Mesenchymal stem cell (in vitro differentiated cells and primary cell): Measurements from ENCODE around the gene LMO1.

ENCODE experiments used
- DNase-seq: peaks from one replicate; pipeline ENCODE4 v3.0.0-alpha.2; 2013
- H2AFZ ChIP-seq: one replicate; pipeline ENCODE4 v1.6.1; 2013; ENCODE audit warnings: low read depth, mild to moderate bottlenecking, control low read depth, inconsistent platforms, low read length, moderate library complexity
- H2AK5ac ChIP-seq: 2 replicates; pipeline ENCODE4 v1.6.1; 2013; ENCODE audit warnings: low read length, moderate library complexity, mild to moderate bottlenecking, inconsistent platforms; ENCODE audit not compliant: severe bottlenecking
- H2BK120ac ChIP-seq: one replicate; pipeline ENCODE4 v1.6.1; 2013; ENCODE audit warnings: low read depth, mild to moderate bottlenecking, inconsistent platforms, low read length, moderate library complexity
- H2BK12ac ChIP-seq, 2 experiments: one replicate each; pipeline ENCODE4 v1.6.1; 2013; ENCODE audit warnings: inconsistent platforms in 2 of 2, low read length in 2 of 2, mild to moderate bottlenecking in 2 of 2, moderate library complexity in 2 of 2, control low read depth in 1 of 2
- H2BK15ac ChIP-seq: one replicate; pipeline ENCODE4 v1.6.1; 2013; ENCODE audit warnings: mild to moderate bottlenecking, low read depth, inconsistent platforms; ENCODE audit not compliant: poor library complexity, severe bottlenecking
- H2BK5ac ChIP-seq: 2 replicates; pipeline ENCODE4 v1.6.1; 2013; ENCODE audit warnings: low read depth, mild to moderate bottlenecking, low read length, control low read depth, inconsistent platforms; ENCODE audit not compliant: poor library complexity, severe bottlenecking
- H3K14ac ChIP-seq, 2 experiments: one replicate each; pipeline ENCODE4 v1.6.1; 2013; ENCODE audit warnings: inconsistent platforms in 2 of 2, low read length in 2 of 2, control low read depth in 1 of 2, mild to moderate bottlenecking in 1 of 2, moderate library complexity in 1 of 2
- H3K18ac ChIP-seq, 2 experiments: one replicate each; pipeline ENCODE4 v1.6.1; 2013; ENCODE audit warnings: inconsistent platforms in 2 of 2, low read length in 2 of 2, control low read depth in 1 of 2, low read depth in 1 of 2, mild to moderate bottlenecking in 1 of 2
- H3K23ac ChIP-seq, 2 experiments: one replicate each; pipeline ENCODE4 v1.6.1; 2013; ENCODE audit warnings: inconsistent platforms in 2 of 2, low read length in 2 of 2, mild to moderate bottlenecking in 2 of 2, moderate library complexity in 2 of 2, control low read depth in 1 of 2
- H3K27ac ChIP-seq: 2 replicates; pipeline ENCODE4 v1.5.1; 2013; ENCODE audit warnings: mild to moderate bottlenecking, moderate library complexity, low read length, control low read depth, inconsistent platforms; ENCODE audit not compliant: poor library complexity, severe bottlenecking
- H3K27me3 ChIP-seq, 2 experiments: 2 replicates each; pipeline versions ENCODE4 v1.6.1 to v1.7.0; 2013; ENCODE audit warnings: low read length in 2 of 2, mild to moderate bottlenecking in 2 of 2, moderate library complexity in 2 of 2, control low read depth in 1 of 2, inconsistent platforms in 1 of 2; ENCODE audit not compliant: control insufficient read depth in 1 of 2, insufficient read depth in 1 of 2
- H3K36me3 ChIP-seq, 2 experiments: 2 replicates each; pipeline versions ENCODE4 v1.6.1 to v1.7.0; 2013; ENCODE audit warnings: low read length in 2 of 2, control low read depth in 1 of 2, inconsistent platforms in 1 of 2, low read depth in 1 of 2, mild to moderate bottlenecking in 1 of 2; ENCODE audit not compliant: insufficient read depth in 2 of 2, control insufficient read depth in 1 of 2
- H3K4ac ChIP-seq, 2 experiments: one replicate each; pipeline ENCODE4 v1.6.1; 2013; ENCODE audit warnings: inconsistent platforms in 2 of 2, low read length in 2 of 2, mild to moderate bottlenecking in 2 of 2, moderate library complexity in 2 of 2, control low read depth in 1 of 2, low read depth in 1 of 2
- H3K4me1 ChIP-seq: 2 replicates; pipeline ENCODE4 v1.6.1; 2013; ENCODE audit warnings: low read depth, low read length, control low read depth; ENCODE audit not compliant: control insufficient read depth, insufficient read depth
- H3K4me2 ChIP-seq: 2 replicates; pipeline ENCODE4 v1.6.1; 2013; ENCODE audit warnings: low read length, mild to moderate bottlenecking, inconsistent platforms; ENCODE audit not compliant: poor library complexity, severe bottlenecking
- H3K4me3 ChIP-seq, 2 experiments: 2 replicates each; pipeline versions ENCODE4 v1.5.1 to v1.7.0; 2013; ENCODE audit warnings: low read length in 2 of 2, mild to moderate bottlenecking in 2 of 2, control low read depth in 1 of 2, low read depth in 1 of 2; ENCODE audit not compliant: insufficient read depth in 1 of 2
- H3K79me1 ChIP-seq: replicated peaks from 2 replicates; pipeline ENCODE4 v1.6.1; 2013; ENCODE audit warnings: mild to moderate bottlenecking, control low read depth, low read length, inconsistent platforms; ENCODE audit not compliant: poor library complexity, severe bottlenecking
- H3K9ac ChIP-seq: 2 replicates; pipeline ENCODE4 v1.7.0; 2013; ENCODE audit warnings: mild to moderate bottlenecking, low read length, moderate library complexity
- H3K9me3 ChIP-seq: 2 replicates; pipeline ENCODE4 v1.7.0; 2013; ENCODE audit warnings: mild to moderate bottlenecking, low read length; ENCODE audit not compliant: control insufficient read depth
- H4K8ac ChIP-seq: one replicate; pipeline ENCODE4 v1.6.1; 2013; ENCODE audit warnings: inconsistent platforms, mild to moderate bottlenecking, low read length, moderate library complexity
- H4K91ac ChIP-seq: one replicate; pipeline ENCODE4 v1.6.1; 2013; ENCODE audit warnings: mild to moderate bottlenecking, low read length, inconsistent platforms
- WGBS: methylation state at CpG from one replicate; pipeline ENCODE4 v1.1.7; 2013; ENCODE audit warnings: mixed read lengths; 5-methylcytosine and 5-hydroxymethylcytosine counted together

Gene LMO1

DNA sequence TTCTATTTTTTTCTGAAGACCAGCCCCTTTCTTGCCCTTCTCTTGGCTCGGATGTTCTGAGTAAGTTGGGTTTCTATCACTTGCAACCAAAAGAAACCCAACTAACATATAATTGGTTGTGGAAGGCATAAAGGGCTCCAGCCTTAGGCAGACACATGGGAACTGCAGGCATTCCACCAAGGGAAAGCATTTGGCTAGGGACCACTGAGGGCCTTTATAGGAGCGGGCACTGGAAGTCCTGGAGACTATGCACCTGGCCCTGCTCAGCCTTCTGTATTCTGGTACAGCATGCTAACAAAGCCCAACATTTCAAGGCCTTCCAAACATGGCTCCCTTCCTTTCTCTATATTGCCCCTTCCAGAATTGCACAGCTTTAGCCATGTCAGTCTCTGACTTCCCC, 17.6 kb upstream of the LMO1 start:
- Histone ChIP-seq H2BK120ac (no peak overlapping the region), H3K27ac (no peak overlapping the region), H3K14ac (no peak overlapping the region), H3K9ac (no peak overlapping the region), H4K8ac (no peak overlapping the region), H3K79me1 (no peaks in the 10 kb centered on the region), H3K23ac (no peak overlapping the region), H3K4me3 (no peak overlapping the region), H3K27me3 (peaks cover 55 to 64% of the 10 kb centered on the region in 2 experiments), H4K91ac (no peak overlapping the region), H3K4me2 (no peak overlapping the region), H2BK12ac (no peak overlapping the region), H2AK5ac (no peak overlapping the region), H3K36me3 (no peaks in the 10 kb centered on the region), H3K4ac (no peak overlapping the region), H3K4me1 (peaks cover 7% of the 10 kb centered on the region), H2AFZ (no peak overlapping the region), H3K9me3 (peaks cover 4% of the 10 kb centered on the region), H3K18ac (no peak overlapping the region), H2BK15ac (no peak overlapping the region), H2BK5ac (no peak overlapping the region)
- DNase-seq = no peak
- WGBS = 93% methylated on average over 2 of the region's 2 CpGs

DNA sequence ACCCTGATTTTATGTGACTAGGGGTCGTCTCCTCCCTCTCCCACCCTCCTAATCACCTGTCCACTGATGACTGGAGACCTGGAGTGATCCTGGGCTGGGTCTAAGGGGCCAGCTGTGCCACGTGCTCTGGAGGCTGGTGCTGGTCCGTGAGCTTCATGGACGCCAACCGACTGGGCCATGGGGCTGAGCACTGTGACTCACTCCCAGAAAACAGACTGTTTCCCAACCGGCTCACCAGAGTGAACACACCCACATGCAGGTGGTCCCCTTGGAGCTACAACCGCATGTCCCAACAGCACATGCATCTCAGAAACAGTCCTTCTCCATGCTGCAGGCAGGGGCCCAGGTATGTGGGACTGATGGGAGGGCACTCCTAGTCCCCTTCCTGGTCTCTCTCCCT, 14.0 kb upstream of the LMO1 start:
- 66% methylated on average over 5 of the region's 7 CpGs for WGBS
- no peak overlapping the region for H2BK120ac ChIP-seq

DNA sequence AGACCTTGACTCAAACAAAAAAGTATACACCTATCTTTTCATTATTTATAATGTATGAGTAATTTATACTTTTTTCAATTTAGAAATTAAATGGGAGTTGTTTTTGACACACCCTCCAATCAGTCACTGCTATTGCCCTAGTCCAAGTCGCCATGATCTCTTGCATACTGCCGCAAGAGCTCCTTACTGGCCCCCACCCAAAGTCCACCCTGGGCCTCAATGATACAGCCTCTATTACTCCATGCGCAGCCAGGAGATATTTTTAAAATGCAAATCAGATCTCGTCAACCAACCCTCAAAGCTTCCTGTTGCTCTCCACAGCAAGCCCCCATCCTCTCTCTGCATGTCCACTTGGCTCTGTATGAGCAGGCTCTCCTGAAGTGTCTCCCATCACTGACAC, 12.8 kb upstream of the LMO1 start:
- Histone ChIP-seq H4K91ac (no peak overlapping the region), H3K18ac (no peak overlapping the region), H2BK15ac (no peak overlapping the region), H3K4me1 (no peaks in the 10 kb centered on the region), H3K79me1 (no peaks in the 10 kb centered on the region), H4K8ac (no peak overlapping the region), H2BK120ac (no peak overlapping the region), H3K27ac (no peak overlapping the region), H3K23ac (no peak overlapping the region), H3K4me3 (no peak overlapping the region), H3K9me3 (peaks cover 4% of the 10 kb centered on the region), H3K14ac (no peak overlapping the region), H2AFZ (no peak overlapping the region), H2AK5ac (no peak overlapping the region), H2BK12ac (no peak overlapping the region), H2BK5ac (no peak overlapping the region), H3K27me3 (peaks cover 30 to 58% of the 10 kb centered on the region in 2 experiments), H3K4me2 (no peak overlapping the region), H3K9ac (no peak overlapping the region), H3K36me3 (no peaks in the 10 kb centered on the region), H3K4ac (no peak overlapping the region)
- 85% methylated on average over 4 of the region's 4 CpGs for WGBS
- no peak for DNase-seq

More for the DNA sequence above, 14.0 kb upstream of the LMO1 start:
- no peak overlapping the region for H2BK5ac ChIP-seq
- no peak overlapping the region for H3K18ac ChIP-seq
- no peak overlapping the region for H3K4me2 ChIP-seq
- no peak overlapping the region for H3K9ac ChIP-seq
- H4K8ac ChIP-seq = no peak overlapping the region
- H2AK5ac ChIP-seq = no peak overlapping the region
- H3K36me3 ChIP-seq = no peaks in the 10 kb centered on the region
- H3K14ac ChIP-seq = no peak overlapping the region
- H3K27me3 ChIP-seq = peaks cover 38 to 58% of the 10 kb centered on the region in 2 experiments
- no peak overlapping the region for H2BK12ac ChIP-seq
- no peak overlapping the region for H2AFZ ChIP-seq
- no peak overlapping the region for H3K27ac ChIP-seq
- H3K4ac ChIP-seq = no peak overlapping the region
- peaks cover 4% of the 10 kb centered on the region for H3K9me3 ChIP-seq
- H4K91ac ChIP-seq = peak overlapping the region; percentile 61
- no peak overlapping the region for H2BK15ac ChIP-seq
- H3K79me1 ChIP-seq = no peaks in the 10 kb centered on the region
- no peak overlapping the region for H3K4me3 ChIP-seq
- no peaks in the 10 kb centered on the region for H3K4me1 ChIP-seq
- H3K23ac ChIP-seq = peak overlapping the region in 1 of 2 experiments; percentile 11
- DNase-seq = no peak

DNA sequence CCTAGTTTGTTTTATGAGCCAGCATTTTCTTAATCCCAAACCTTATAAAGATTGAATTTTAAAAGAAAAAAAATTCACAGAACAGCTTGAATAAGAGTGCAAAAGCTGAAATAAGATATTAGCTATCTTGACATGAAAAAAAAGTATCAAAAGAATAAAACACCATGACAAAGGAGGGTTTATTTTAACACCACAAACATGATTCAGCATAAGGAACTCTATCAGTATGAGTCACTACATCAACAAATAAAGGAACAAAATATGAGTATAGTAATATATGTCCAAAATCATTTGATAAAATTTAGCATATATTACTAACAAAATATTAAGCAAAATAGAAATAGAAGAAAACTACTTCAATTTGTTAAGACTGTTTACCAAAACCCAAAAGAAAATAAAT, 9.6 kb upstream of the LMO1 start:
- H3K4ac ChIP-seq = no peak overlapping the region
- H3K14ac ChIP-seq = no peak overlapping the region
- H3K23ac ChIP-seq = no peak overlapping the region
- H4K91ac ChIP-seq = no peak overlapping the region
- H2BK15ac ChIP-seq = no peak overlapping the region
- H3K36me3 ChIP-seq = no peaks in the 10 kb centered on the region
- H2AFZ ChIP-seq = no peak overlapping the region
- no peak overlapping the region for H2BK5ac ChIP-seq
- no peaks in the 10 kb centered on the region for H3K79me1 ChIP-seq
- H3K4me1 ChIP-seq = peaks cover 3% of the 10 kb centered on the region
- H2AK5ac ChIP-seq = no peak overlapping the region
- no peak overlapping the region for H2BK12ac ChIP-seq
- no peak overlapping the region for H3K9ac ChIP-seq
- H3K9me3 ChIP-seq = no peaks in the 10 kb centered on the region
- no peak overlapping the region for H3K4me2 ChIP-seq
- peaks cover 48 to 69% of the 10 kb centered on the region in 2 experiments for H3K27me3 ChIP-seq
- H2BK120ac ChIP-seq = no peak overlapping the region
- H3K4me3 ChIP-seq = no peak overlapping the region
- no peak overlapping the region for H3K18ac ChIP-seq
- no peak overlapping the region for H3K27ac ChIP-seq
- DNase-seq = no peak
- H4K8ac ChIP-seq = no peak overlapping the region
